ENCODE results near the gene RGR.

The RGR gene

GRCh38 chr10:84308021-84308420 is 63.2 kb downstream of the RGR start:
- Histone ChIP-seq H3K27me3 (replicated peaks; ENCODE audit: control insufficient read depth, insufficient read depth, low read length) (no peaks in the 10 kb centered on the region), H3K4me1 (ENCODE audit: control insufficient read depth, insufficient read depth, low read length) (peaks cover 3% of the 10 kb centered on the region), H3K36me3 (ENCODE audit: control insufficient read depth, insufficient read depth, low read length, severe bottlenecking) (no peaks in the 10 kb centered on the region), H3K9me3 (ENCODE audit: control insufficient read depth, low read length) (no peaks in the 10 kb centered on the region), H3K4me3 (ENCODE audit: low read length) (no peak overlapping the region), H3K9ac (ENCODE audit: low read length) (no peak overlapping the region)
- DNase-seq (ENCODE audit: low read depth): no peak

GRCh38 chr10:84308481-84309304 is 63.8 kb downstream of the RGR start:
- no peaks in the 10 kb centered on the region for H3K9me3 ChIP-seq (ENCODE audit: control insufficient read depth, low read length)
- no peak overlapping the region for H3K9ac ChIP-seq (ENCODE audit: low read length)
- no peak overlapping the region for H3K4me3 ChIP-seq (ENCODE audit: low read length)
- H3K27me3 ChIP-seq (replicated peaks; ENCODE audit: control insufficient read depth, insufficient read depth, low read length): no peaks in the 10 kb centered on the region
- peak; percentile 45 for DNase-seq (ENCODE audit: low read depth)
- H3K4me1 ChIP-seq (ENCODE audit: control insufficient read depth, insufficient read depth, low read length): peaks cover 3% of the 10 kb centered on the region
- no peaks in the 10 kb centered on the region for H3K36me3 ChIP-seq (ENCODE audit: control insufficient read depth, insufficient read depth, low read length, severe bottlenecking)
